ENCODE measurements around the gene LRRC7.

LRRC7 gene

DNA sequence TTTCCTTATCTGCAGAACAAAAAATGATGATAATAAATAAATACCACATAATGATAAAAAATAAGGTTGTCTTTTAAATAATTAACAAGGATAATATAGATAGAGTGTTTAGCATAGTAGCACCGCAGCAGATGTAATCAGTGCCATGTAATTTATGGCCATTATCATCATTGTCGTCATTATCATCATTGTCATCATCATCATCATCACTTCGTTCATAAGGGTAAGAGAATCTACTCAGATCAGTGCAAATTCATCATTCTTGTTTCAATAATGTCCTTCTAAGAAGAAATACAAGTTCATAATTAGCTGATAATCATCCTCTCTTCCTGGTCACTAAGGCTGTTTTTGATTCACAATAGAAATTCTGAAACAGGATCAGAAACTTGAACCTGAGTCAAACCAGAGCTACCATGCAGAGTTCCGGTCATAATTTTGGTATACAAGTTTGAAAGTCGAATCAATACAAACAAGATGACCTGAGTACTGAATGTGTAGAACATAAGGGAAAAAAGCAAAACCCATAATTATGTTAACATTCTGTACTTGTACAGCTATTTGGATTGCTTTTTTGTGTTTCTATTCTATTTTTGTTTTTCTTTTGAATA lies 465.6 kb downstream of the LRRC7 start:
- Histone ChIP-seq H3K9me3 (ENCODE audit: low read depth, low read length) (no peaks in the 10 kb centered on the region), H3K36me3 (ENCODE audit: insufficient read depth, low read length) (no peaks in the 10 kb centered on the region), H3K4me3 (no peak overlapping the region), H3K27ac (no peak overlapping the region), H3K9ac (ENCODE audit: insufficient read length) (no peak overlapping the region)
- DNase-seq (ENCODE audit: low read depth, low spot score): no peak
- TF ChIP-seq FOXP2 (optimal IDR thresholded peaks at IDR 0.05; ENCODE audit: control extremely low read depth, extremely low read length, insufficient read depth) (no peak), POLR2AphosphoS5 (IDR thresholded peaks at IDR 0.05; ENCODE audit: borderline replicate concordance, low read depth, low read length) (no peak), EZH2 (IDR thresholded peaks at IDR 0.05) (no peak)

DNA sequence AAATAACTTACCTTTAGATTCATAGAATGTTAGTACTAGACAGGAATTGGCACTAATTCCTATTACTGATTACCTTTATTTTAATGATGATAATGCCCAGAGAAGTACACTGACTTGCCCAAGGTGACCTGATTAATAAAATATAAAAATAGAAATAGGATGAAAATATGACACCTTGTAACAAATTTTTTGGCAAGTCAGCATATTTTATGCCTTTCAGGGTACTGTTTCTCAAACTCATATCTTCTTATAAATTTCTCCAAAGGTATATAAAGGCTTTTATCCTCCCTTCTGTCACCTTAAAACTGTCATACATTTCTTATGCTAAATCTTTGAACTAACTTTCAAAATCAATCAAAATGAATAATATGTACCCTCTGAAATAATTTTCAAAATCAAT lies 466.2 kb downstream of the LRRC7 start:
- Histone ChIP-seq H3K4me3 (no peak overlapping the region), H3K9me3 (ENCODE audit: low read depth, low read length) (no peaks in the 10 kb centered on the region), H3K36me3 (ENCODE audit: insufficient read depth, low read length) (no peaks in the 10 kb centered on the region), H3K9ac (ENCODE audit: insufficient read length) (no peak overlapping the region), H3K27ac (no peak overlapping the region)
- DNase-seq (ENCODE audit: low read depth, low spot score): no peak
- TF ChIP-seq FOXP2 (optimal IDR thresholded peaks at IDR 0.05; ENCODE audit: control extremely low read depth, extremely low read length, insufficient read depth) (no peak), EZH2 (IDR thresholded peaks at IDR 0.05) (no peak), POLR2AphosphoS5 (IDR thresholded peaks at IDR 0.05; ENCODE audit: borderline replicate concordance, low read depth, low read length) (no peak)

DNA sequence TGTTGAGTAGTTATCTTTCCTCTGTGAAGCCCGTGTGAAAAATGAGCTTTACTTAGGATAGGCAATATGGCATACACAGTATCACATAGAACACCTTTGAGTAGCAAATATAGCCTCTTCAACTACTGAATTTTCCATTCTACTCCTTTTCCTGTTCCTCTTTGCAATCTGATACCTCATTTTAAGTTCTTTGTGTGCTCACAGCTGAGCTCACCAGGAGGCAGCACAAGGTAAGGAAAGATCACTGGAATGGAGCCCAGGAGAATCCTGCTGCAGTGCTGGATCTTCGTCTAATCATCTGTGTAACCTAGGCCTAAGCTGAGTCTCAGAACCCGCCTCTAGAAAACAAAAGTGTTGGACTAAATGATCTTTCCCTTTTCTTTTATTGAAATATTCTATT lies 466.7 kb downstream of the LRRC7 start:
- Histone ChIP-seq H3K36me3 (ENCODE audit: insufficient read depth, low read length) (no peaks in the 10 kb centered on the region), H3K9ac (ENCODE audit: insufficient read length) (no peak overlapping the region), H3K9me3 (ENCODE audit: low read depth, low read length) (no peaks in the 10 kb centered on the region), H3K4me3 (no peak overlapping the region), H3K27ac (no peak overlapping the region)
- DNase-seq (ENCODE audit: low read depth, low spot score): no peak
- TF ChIP-seq POLR2AphosphoS5 (IDR thresholded peaks at IDR 0.05; ENCODE audit: borderline replicate concordance, low read depth, low read length) (no peak), FOXP2 (optimal IDR thresholded peaks at IDR 0.05; ENCODE audit: control extremely low read depth, extremely low read length, insufficient read depth) (no peak)

DNA sequence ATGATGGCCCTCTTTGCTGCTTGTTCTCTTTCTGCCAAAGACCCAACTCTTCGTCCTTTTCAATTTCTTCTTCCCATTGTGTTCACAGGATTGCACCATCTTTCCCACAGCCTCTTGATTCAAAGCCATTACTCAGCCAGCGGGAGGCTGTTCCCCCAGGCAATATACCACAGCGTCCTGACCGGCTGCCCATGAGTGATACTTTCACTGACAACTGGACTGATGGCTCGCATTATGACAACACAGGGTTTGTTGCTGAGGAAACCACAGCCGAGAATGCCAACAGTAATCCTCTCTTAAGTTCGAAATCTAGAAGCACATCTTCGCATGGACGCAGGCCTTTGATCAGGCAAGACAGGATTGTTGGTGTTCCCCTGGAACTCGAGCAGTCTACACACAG lies 470.3 kb downstream of the LRRC7 start:
- no peak for TF ChIP-seq FOXP2 (optimal IDR thresholded peaks at IDR 0.05; ENCODE audit: control extremely low read depth, extremely low read length, insufficient read depth)
- no peak for TF ChIP-seq POLR2AphosphoS5 (IDR thresholded peaks at IDR 0.05; ENCODE audit: borderline replicate concordance, low read depth, low read length)
- no peak for TF ChIP-seq EZH2 (IDR thresholded peaks at IDR 0.05)
- DNase-seq (ENCODE audit: low read depth, low spot score): no peak

DNA sequence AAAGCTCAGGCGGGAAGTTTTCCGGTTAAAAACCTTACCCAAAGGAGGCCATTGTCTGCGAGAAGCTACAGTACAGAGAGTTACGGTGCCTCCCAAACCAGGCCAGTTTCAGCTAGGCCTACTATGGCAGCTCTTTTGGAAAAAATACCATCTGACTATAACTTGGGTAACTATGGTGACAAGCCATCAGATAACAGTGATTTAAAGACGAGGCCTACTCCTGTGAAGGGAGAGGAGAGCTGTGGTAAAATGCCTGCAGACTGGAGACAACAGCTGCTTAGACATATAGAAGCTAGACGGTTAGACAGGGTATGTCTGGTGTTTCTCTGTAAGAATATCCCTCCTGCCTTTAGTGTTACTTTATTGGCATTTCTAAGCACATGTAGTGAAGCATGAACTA lies 471.8 kb downstream of the LRRC7 start:
- no peaks in the 10 kb centered on the region for H3K9me3 ChIP-seq (ENCODE audit: low read depth, low read length)
- H3K4me3 ChIP-seq: no peak overlapping the region
- no peak for DNase-seq (ENCODE audit: low read depth, low spot score)

More for the DNA sequence above, 470.3 kb downstream of the LRRC7 start:
- Histone ChIP-seq H3K9ac (ENCODE audit: insufficient read length) (no peak overlapping the region), H3K36me3 (ENCODE audit: insufficient read depth, low read length) (no peaks in the 10 kb centered on the region), H3K27ac (no peak overlapping the region), H3K9me3 (ENCODE audit: low read depth, low read length) (no peaks in the 10 kb centered on the region), H3K4me3 (no peak overlapping the region)

DNA sequence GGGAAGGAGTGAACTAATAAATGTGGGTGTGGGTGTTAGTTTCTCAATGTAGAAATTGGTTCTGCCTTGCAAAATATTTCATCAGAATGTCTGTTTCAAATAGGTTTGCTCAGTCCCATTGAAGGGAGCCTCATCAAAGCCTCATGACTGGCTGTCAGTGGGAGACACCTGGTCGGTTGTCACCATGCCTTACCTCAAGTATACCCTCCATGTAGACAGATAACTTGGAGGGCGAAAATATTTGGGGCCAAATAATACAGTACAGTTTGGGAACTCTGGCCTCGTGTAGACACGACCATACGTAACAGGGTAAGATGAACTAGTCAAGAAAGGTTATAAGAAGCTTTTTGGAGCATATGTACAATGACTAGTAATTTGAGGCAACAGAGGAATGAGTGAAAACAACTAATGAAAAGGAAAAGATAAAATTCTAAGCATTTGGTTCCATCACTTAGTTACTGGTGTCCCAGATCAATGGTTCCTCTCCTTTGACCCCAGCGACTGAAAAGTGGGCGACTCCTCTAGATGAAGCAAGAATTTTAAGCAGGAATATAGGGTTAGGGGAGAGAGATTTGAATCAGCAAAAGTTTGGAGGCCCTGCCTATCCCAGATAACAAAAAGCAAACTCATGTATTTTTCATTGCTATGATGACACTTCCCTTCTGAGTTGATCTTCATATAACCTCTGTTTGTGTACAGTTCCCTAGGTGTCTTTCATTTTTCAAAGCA lies 473.8 kb downstream of the LRRC7 start:
- peak overlapping the region; percentile 69 for H3K27ac ChIP-seq
- H3K36me3 ChIP-seq (ENCODE audit: insufficient read depth, low read length): no peaks in the 10 kb centered on the region
- no peak overlapping the region for H3K9ac ChIP-seq (ENCODE audit: insufficient read length)
- no peak for DNase-seq (ENCODE audit: low read depth, low spot score)
- no peaks in the 10 kb centered on the region for H3K9me3 ChIP-seq (ENCODE audit: low read depth, low read length)
- no peak for TF ChIP-seq EZH2 (IDR thresholded peaks at IDR 0.05)
- no peak for TF ChIP-seq FOXP2 (optimal IDR thresholded peaks at IDR 0.05; ENCODE audit: control extremely low read depth, extremely low read length, insufficient read depth)
- no peak for TF ChIP-seq POLR2AphosphoS5 (IDR thresholded peaks at IDR 0.05; ENCODE audit: borderline replicate concordance, low read depth, low read length)
- H3K4me3 ChIP-seq: no peak overlapping the region

More for the DNA sequence above, 471.8 kb downstream of the LRRC7 start:
- Histone ChIP-seq H3K27ac (no peak overlapping the region), H3K36me3 (ENCODE audit: insufficient read depth, low read length) (no peaks in the 10 kb centered on the region), H3K9ac (ENCODE audit: insufficient read length) (no peak overlapping the region)
- no peak for TF ChIP-seq FOXP2 (optimal IDR thresholded peaks at IDR 0.05; ENCODE audit: control extremely low read depth, extremely low read length, insufficient read depth)
- no peak for TF ChIP-seq POLR2AphosphoS5 (IDR thresholded peaks at IDR 0.05; ENCODE audit: borderline replicate concordance, low read depth, low read length)
- no peak for TF ChIP-seq EZH2 (IDR thresholded peaks at IDR 0.05)

DNA sequence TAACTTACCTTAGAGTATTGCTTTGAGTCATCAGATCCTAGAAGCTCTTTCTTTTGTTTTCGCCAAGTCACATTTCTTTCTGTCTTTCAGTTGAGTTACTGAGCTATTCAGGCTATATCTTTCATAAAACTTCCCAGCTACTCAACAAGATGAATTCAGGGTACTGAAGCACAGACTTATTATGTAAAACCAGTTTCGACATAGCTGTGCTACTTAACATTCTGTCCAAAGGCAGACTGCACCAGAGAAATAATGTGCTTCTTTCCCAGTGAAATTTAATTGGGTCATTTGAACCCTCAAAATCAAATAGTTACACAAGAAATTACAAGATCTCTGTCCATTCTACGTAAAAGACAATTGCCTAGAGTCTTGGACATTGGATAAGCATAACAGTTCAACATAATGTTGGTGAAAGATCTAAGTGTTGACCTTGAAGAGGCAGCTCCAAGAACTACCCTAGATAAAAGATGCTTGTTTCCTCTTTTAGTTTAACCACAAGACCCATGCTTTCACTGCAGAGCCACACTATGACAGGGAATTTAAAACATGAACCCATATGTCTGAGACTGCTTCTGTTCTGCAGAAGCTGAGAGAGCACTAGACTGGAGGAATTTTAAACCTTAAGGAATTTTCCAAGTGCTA lies 474.5 kb downstream of the LRRC7 start:
- H3K4me3 ChIP-seq: peak overlapping the region; percentile 28
- TF ChIP-seq POLR2AphosphoS5 (IDR thresholded peaks at IDR 0.05; ENCODE audit: borderline replicate concordance, low read depth, low read length): no peak
- TF ChIP-seq EZH2 (IDR thresholded peaks at IDR 0.05): no peak
- TF ChIP-seq FOXP2 (optimal IDR thresholded peaks at IDR 0.05; ENCODE audit: control extremely low read depth, extremely low read length, insufficient read depth): no peak
- H3K9me3 ChIP-seq (ENCODE audit: low read depth, low read length): no peaks in the 10 kb centered on the region
- DNase-seq (ENCODE audit: low read depth, low spot score): peak; percentile 18
- no peaks in the 10 kb centered on the region for H3K36me3 ChIP-seq (ENCODE audit: insufficient read depth, low read length)
- peak overlapping the region; percentile 69 for H3K27ac ChIP-seq
- no peak overlapping the region for H3K9ac ChIP-seq (ENCODE audit: insufficient read length)

DNA sequence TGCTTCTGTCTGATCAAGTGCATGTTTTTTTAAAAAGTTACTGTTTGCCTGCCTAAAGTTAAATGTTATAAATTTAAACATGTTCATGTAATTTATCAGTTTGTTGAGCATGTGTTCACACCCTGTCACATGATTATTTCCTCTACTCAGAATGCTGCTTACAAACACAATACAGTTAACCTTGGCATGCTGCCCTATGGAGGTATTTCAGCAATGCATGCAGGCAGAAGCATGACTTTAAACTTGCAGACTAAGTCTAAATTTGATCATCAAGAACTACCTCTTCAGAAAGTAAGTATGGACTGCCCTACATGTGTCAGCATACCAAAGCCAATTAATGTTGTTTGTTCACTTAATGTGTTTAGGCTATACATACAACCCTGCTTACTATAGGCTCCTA lies 476.1 kb downstream of the LRRC7 start:
- no peak for TF ChIP-seq FOXP2 (optimal IDR thresholded peaks at IDR 0.05; ENCODE audit: control extremely low read depth, extremely low read length, insufficient read depth)
- Histone ChIP-seq H3K9ac (ENCODE audit: insufficient read length) (no peak overlapping the region), H3K27ac (no peak overlapping the region), H3K4me3 (no peak overlapping the region), H3K36me3 (ENCODE audit: insufficient read depth, low read length) (no peaks in the 10 kb centered on the region), H3K9me3 (ENCODE audit: low read depth, low read length) (no peaks in the 10 kb centered on the region)
- DNase-seq (ENCODE audit: low read depth, low spot score): peak; percentile 20

Data from SK-N-MC (cell line).